ENCODE data around the gene DNMT3L.
"Not testable (repeated sequence)": the region's sequence is repeated elsewhere in the genome, so short reads cannot be mapped to it uniquely, and the experiment has no call there.

- TF ChIP-seq, protein P1, sequence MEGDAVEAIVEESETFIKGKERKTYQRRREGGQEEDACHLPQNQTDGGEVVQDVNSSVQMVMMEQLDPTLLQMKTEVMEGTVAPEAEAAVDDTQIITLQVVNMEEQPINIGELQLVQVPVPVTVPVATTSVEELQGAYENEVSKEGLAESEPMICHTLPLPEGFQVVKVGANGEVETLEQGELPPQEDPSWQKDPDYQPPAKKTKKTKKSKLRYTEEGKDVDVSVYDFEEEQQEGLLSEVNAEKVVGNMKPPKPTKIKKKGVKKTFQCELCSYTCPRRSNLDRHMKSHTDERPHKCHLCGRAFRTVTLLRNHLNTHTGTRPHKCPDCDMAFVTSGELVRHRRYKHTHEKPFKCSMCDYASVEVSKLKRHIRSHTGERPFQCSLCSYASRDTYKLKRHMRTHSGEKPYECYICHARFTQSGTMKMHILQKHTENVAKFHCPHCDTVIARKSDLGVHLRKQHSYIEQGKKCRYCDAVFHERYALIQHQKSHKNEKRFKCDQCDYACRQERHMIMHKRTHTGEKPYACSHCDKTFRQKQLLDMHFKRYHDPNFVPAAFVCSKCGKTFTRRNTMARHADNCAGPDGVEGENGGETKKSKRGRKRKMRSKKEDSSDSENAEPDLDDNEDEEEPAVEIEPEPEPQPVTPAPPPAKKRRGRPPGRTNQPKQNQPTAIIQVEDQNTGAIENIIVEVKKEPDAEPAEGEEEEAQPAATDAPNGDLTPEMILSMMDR (optimal IDR thresholded peaks at IDR 0.05 in 1 of 3, IDR thresholded peaks at IDR 0.05 in 1 of 3, conservative IDR thresholded peaks at IDR 0.05 in 1 of 3; ENCODE audit: extremely low read depth in 1 of 3, insufficient read depth in 2 of 3, low read length in 3 of 3) = not testable (repeated sequence)
- not testable (repeated sequence) for TF ChIP-seq EZH2 (IDR thresholded peaks at IDR 0.05; ENCODE audit: low read length)
Observed at GRCh38 chr21:44206698-44207676, 54.7 kb downstream of the DNMT3L start.
